GM19043 (cell line): ENCODE measurements around the gene MTA1.

Source experiments
- ATAC-seq: cut with Tn5 transposase; IDR thresholded peaks from one replicate; pipeline ENCODE4 v1.9.1; 2021; ENCODE audit warnings: low read depth; ENCODE audit not compliant: unreplicated experiment

Gene MTA1

DNA sequence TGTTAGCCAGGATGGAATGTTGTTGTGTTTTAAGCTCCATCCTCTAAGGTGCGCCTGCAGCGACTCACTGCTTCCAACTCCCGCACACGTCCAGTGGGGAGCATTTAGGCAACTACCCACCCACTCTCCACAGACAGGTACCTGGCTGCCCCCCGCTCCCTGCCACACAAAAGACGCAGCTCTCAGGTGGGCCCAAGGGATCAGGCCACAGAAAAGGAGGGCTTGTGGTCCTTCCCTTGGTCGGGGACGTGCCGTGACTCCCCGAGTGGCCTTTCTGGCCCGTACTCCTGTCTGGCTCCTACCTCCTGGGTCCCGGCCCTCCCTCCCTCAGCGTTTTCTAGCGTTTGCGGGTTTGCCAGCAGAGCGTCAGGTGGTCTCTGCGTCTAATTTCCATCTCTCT lies 87.6 kb downstream of the MTA1 start:
- ATAC-seq, result no peak

DNA sequence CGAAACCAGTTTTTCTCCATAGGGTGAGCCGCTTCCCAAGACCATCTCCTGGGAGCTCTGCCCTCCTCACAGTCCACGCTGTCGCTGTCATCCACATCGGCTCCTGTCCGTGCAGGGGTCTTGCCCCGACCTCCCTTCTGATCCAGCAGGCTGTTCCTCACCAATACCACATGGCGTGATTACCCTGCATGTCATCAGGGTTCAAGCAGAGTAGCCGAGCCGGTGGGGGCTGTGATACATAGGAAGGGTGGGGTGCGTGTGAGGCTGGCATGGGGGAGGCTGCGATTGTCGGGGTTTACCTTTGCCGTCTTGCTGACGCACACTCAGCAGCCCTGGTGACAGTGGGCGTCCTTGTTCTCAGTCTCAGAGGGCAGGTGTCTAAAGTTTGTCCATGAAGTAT lies 88.4 kb downstream of the MTA1 start:
- no peak for ATAC-seq

DNA sequence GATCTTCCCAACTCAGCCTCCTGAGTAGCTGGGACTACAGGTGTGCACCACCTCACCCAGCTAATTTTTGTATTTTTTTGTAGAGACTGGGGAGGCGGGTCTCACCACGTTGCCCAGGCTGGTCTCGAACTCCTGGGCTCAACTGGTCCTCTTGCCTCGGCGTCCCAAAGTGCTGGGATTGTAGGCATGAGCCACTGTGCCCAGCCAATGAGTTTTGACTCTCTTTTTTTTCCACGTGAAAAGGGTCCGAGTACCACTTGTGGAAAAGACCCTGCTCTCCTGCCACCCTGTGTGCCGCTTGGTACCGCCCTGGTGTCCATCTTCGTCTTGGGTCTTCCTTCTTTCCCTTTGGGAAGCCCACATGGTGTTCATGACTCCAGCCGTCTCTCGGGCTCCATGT lies 89.0 kb downstream of the MTA1 start:
- ATAC-seq, result no peak

DNA sequence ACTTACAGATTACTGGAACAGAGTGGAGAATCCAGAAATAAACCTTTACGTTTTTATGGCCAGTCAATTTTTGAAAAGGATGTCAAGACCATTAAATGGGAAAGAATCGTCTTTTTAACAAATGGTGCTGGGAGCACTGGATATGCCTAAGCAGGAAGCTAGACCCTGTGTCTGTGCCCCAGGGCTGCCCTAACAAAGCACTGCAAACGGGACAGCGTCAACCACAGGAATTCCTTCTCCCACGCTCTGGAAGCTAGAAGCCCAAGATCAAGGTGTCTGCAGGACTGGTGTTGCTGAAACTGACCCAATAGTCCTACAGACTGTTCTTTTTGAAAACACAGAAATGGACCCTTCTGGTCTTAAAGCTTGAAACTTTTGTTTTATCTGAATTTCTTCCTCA lies 97.5 kb downstream of the MTA1 start:
- no peak for ATAC-seq

DNA sequence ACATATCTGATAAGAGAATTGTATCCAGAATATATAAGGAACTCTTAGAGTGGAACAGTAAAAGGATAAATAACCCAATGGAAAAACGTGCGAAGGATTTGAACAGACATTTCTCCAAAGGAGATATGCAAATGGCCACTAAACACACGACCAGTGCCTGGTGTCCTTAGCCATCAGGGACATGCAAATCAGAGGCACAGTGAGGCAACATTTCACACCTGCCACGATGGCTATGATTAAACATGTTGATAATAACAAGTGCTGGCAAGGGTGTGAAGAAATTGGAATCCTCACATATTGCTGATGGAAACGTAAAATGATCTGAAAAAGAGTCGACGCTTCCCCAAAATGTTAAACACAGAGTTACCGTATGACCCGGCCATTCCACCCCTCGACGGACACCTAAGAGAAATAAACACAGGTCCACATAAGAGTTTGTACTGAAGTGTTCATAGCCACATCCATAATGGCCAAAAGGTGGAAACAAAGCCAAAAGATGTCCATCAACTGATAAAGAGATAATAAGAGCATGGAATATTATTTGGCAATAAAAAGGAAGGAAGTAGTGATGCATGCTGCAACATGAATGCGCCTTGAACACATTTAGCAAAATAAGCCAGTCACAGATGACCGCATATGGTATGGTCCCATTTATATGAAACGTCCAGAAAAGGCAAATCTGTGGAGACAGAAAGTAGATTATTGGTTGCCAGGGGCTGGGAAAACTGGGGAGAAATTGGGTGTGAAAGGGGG lies 100.5 kb downstream of the MTA1 start:
- no peak for ATAC-seq
